Glomerular endothelial cell (primary cell): Measurements from ENCODE around the gene SLC24A3. TPM values are rescaled to one million over a fixed set of nuclear protein-coding genes. Genes with fewer than 3 reads are reported as not detected.

Source experiments
- DNase-seq: peaks from one replicate; pipeline ENCODE4 v3.0.0-alpha.2; 2011; ENCODE audit warnings: low read depth, low spot score; ENCODE audit errors: extremely low read depth
- total RNA-seq: library from RNA; depleted of rRNA; stranded (reverse); fragments of >200 nt; gene quantifications from 2 replicates; pipeline ENCODE4 v1.2.3, GENCODE V29; 2015

SLC24A3 gene
- total RNA-seq, 1 donor from 2014 or later, result 0.18 TPM

- DNase-seq, result no peak
Observed at GRCh38 chr20:19448632-19449031, 236.2 kb downstream of the SLC24A3 start.

- no peak for DNase-seq
Observed at GRCh38 chr20:19449051-19449450, 236.6 kb downstream of the SLC24A3 start.

GRCh38 chr20:19451231-19451922, 238.9 kb downstream of the SLC24A3 start:
- DNase-seq, result no peak

GRCh38 chr20:19451923-19452295, 239.5 kb downstream of the SLC24A3 start:
- DNase-seq, result no peak

- no peak for DNase-seq
Observed at GRCh38 chr20:19453410-19453809, 241.0 kb downstream of the SLC24A3 start.

- no peak for DNase-seq
Observed at GRCh38 chr20:19453862-19454261, 241.4 kb downstream of the SLC24A3 start.

- DNase-seq, result no peak
Observed at GRCh38 chr20:19456595-19457395, 244.4 kb downstream of the SLC24A3 start.

- DNase-seq, result no peak
Observed at GRCh38 chr20:19457611-19458010, 245.2 kb downstream of the SLC24A3 start.

GRCh38 chr20:19460386-19460785, 247.9 kb downstream of the SLC24A3 start:
- no peak for DNase-seq

- DNase-seq, result no peak
Observed at GRCh38 chr20:19462491-19462890, 250.0 kb downstream of the SLC24A3 start.

GRCh38 chr20:19463597-19463996, 251.2 kb downstream of the SLC24A3 start:
- DNase-seq, result no peak

GRCh38 chr20:19465536-19465935, 253.1 kb downstream of the SLC24A3 start:
- DNase-seq, result no peak

GRCh38 chr20:19466206-19466928, 253.9 kb downstream of the SLC24A3 start:
- no peak for DNase-seq

- DNase-seq, result no peak
Observed at GRCh38 chr20:19473216-19473921, 260.9 kb downstream of the SLC24A3 start.

GRCh38 chr20:19473922-19474286, 261.5 kb downstream of the SLC24A3 start:
- DNase-seq, result no peak

- DNase-seq, result no peak
Observed at GRCh38 chr20:19478320-19478895, 266.0 kb downstream of the SLC24A3 start.

GRCh38 chr20:19482726-19483125, 270.3 kb downstream of the SLC24A3 start:
- no peak for DNase-seq

GRCh38 chr20:19483309-19483708, 270.9 kb downstream of the SLC24A3 start:
- no peak for DNase-seq

- no peak for DNase-seq
Observed at GRCh38 chr20:19486446-19486845, 274.0 kb downstream of the SLC24A3 start.

GRCh38 chr20:19487420-19487819, 275.0 kb downstream of the SLC24A3 start:
- no peak for DNase-seq

GRCh38 chr20:19491241-19491640, 278.8 kb downstream of the SLC24A3 start:
- DNase-seq, result no peak
